HG03460 (cell line): ENCODE measurements around the gene AP1G1.

Experiments
- ATAC-seq: cut with Tn5 transposase; IDR thresholded peaks from one replicate; pipeline ENCODE4 v1.9.1; 2021; ENCODE audit not compliant: unreplicated experiment

Gene AP1G1

GRCh38 chr16:71758293-71758760, 50.3 kb downstream of the AP1G1 start:
- ATAC-seq = no peak

DNA sequence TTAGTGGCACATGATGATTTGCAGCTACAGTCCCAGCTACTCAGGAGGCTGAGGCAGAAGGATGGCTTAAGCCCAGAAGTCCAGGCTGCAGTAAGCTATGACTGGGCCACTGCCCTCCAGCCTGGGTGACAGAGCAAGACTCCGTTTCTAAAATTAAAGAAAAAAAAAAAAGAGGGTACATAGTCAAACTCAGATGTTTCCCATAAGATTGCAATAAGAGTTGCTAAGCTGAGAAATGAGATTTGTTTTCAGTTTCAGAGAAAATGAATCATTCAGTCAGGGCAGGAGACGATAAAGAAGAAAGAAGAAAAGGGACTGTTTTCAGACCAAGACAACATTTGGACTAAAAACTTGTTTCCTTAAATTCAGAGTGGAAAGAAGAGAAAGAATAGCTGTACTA, 54.0 kb downstream of the AP1G1 start:
- no peak for ATAC-seq

- no peak for ATAC-seq
Measured at GRCh38 chr16:71754108-71754507, 54.5 kb downstream of the AP1G1 start.

DNA sequence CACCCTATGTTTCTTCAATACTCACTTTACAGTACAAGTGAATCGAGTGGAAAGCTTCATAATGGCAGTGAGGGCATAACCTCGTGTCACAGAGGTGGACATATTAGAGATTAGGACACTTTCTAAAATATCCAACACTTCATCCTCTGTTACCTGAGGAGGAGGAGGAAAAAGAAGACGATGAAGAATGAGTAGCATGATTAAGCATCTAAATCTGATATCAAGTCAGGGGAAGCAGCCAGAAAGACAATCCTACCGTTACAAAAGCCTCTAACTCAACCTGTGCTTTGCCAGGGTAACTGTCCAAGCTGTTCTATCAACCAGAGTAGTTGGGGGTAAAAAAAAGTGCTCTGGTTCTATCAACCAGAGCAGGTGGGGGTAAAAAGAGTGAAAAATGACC, 60.4 kb downstream of the AP1G1 start:
- ATAC-seq = no peak

DNA sequence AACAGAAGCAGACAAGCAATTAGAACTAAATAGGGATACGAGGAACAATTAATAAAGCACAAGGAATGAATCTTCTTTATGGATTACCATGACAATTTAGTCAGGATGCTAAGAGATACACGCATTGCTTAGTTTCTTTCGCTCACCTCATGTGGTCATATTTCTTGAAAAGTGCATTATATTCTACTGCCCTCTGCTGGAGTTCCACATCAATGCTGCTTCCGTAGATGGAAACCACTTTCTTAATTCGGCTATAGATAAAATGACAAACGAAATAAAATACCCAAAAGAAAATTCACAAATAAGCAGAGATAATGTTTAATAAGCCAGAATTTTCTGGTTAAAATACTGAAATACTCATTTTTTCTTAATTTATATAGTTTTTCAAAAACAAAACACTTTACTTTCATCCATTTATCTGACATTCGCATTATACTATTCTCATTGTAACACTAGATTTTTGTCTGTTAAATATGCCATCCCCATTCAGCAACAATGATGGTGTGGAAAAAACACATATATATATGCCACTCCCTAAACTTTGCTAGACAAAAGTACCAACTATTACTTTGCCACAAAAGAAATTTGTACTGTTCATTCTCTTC, 62.1 kb downstream of the AP1G1 start:
- no peak for ATAC-seq

DNA sequence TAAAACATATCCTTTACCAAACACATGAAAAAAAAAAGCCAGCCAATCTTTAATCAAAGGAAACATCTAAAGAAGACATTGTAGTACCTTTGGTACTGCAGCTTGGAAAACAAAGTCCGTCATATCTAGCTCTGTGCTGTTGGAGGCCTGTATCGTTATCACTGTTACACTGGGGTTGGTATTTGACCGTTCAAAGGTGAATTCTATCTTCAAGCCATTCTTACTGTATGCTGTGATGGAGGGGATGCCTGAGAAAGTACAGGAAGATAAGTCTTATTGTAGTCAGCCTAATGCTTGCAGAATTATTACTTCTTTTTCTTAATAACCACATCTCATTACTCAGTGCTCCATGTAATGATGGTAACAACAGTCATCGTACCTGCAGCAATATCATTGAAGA, 69.8 kb downstream of the AP1G1 start:
- no peak for ATAC-seq

- ATAC-seq = no peak
Measured at GRCh38 chr16:71737501-71737900, 71.1 kb downstream of the AP1G1 start.

GRCh38 chr16:71734511-71734910, 74.1 kb downstream of the AP1G1 start:
- ATAC-seq = no peak

DNA sequence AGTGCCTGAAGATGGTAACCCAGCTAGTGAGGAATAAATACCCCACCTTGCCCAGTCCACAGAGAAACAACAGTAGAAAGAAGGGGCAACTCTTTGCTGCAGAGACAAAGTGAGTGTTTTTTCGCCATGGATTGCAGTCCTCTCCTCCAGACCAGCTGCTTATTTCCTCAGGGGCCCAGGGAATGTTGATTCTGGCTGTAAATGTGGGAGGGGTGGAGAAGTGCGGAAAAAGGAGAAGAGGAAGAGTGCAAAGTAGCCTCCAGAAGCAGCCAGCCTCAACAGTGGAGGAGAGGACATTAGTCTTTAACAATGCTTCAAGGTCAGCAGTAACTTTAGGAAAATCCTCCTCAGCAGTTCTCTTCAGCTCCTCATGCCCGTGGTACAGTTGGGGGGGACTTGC, 76.0 kb downstream of the AP1G1 start:
- ATAC-seq = no peak

- no peak for ATAC-seq
Measured at GRCh38 chr16:71727551-71728324, 80.9 kb downstream of the AP1G1 start.

DNA sequence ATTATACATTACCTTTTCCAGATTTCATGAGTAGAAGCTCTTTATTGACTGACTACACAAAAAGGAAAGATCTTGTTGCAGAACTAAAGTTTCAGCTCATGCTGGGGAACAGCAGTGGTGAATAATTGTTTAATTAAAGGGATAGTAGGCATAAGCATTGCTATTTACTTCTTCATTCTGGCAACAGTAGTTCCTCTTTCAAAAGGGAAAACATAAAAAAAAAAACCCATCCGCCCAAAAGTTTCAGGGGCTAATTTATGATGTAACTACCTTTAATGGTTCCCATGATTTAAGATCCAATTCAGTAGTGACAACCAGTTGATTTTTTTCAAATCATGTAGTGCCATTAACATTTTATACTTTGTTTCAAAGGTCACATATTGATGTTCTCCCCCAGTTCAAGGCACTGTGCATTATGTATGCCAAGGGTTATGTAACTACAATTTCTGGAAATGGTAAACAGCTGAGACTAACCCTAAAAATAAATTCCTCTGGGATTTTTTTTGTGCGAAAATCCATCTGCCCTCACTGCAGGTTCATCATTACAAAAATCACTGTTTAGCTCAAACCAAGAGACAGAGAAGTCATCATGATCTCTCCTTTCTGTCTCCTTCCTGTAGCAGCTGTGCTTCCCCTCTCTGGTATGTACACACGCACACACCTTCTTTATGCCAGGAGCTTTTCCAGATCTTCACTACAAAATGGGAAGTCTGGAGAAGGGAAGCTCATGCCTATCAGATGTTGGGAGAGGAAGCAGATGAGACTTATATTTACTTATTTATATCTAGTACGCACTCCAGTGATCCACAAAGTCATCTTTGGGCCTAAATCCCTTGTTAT, 81.9 kb downstream of the AP1G1 start:
- no peak for ATAC-seq

DNA sequence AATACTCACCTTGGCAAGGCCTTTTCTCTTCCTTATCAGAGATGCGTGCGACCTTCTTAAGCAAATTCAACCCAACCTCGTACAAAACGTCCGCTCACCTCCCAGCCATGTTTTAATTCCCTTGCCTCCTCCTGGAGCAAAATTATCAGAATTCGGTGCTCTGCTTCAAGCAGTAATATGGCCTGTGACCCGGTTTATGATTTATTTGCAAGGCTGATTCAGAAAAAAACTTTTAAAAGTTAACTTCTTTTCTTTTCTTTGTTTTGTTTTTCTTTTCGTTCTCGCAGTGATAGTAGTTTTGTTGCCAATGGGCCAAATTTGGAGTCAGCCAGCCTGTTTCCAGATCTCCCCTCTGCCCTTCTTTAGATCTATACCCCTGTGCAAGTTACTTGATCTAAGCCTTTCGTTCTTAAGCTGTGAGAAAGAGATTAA, 84.3 kb downstream of the AP1G1 start, which contains the start of gene PHLPP2:
PHLPP2 (minus strand) TSS at position 382 of the 432 bp plus-strand sequence. CDS start 9,906 bp downstream, outside the sequence.
- no peak for ATAC-seq

DNA sequence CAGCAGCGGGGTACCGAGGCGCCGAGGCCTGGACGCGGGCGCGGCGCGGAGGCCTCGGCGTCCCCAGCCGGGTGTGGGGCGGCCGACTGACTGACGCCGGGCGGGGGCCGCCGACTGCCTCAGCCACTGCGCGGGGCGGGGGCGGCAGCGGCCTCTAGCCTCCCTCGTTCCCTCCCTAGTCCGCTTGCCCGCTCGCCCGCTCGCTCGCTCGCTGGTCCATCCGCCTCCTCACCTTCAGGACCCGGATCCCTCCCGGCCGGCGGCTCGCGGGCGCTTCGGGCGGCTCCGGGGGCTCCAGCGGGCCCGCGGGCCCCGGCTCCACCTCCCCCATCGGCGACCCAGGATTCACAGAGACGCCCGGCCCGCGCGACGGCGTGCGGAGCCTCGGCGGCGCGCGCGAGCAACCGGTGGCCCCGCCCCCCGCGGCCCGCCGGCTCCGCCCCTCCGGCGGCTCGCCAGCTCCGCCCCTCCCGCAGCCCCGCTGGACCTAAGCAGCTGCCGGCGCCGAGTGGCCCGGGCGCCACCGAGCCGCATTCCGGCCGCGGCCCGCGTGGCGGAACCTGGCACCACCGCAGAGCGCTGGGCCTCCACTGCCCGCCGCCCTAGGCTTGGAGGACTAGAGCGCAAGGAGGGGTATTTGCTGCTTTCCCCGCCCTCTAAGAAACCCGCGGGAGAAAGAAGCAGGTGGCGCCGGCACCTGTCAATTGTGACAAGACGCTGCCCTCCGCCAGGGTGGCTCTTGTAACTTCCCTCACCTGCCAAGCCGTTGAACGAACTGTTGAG, 84.9 kb downstream of the AP1G1 start:
- peak; percentile 60 for ATAC-seq

DNA sequence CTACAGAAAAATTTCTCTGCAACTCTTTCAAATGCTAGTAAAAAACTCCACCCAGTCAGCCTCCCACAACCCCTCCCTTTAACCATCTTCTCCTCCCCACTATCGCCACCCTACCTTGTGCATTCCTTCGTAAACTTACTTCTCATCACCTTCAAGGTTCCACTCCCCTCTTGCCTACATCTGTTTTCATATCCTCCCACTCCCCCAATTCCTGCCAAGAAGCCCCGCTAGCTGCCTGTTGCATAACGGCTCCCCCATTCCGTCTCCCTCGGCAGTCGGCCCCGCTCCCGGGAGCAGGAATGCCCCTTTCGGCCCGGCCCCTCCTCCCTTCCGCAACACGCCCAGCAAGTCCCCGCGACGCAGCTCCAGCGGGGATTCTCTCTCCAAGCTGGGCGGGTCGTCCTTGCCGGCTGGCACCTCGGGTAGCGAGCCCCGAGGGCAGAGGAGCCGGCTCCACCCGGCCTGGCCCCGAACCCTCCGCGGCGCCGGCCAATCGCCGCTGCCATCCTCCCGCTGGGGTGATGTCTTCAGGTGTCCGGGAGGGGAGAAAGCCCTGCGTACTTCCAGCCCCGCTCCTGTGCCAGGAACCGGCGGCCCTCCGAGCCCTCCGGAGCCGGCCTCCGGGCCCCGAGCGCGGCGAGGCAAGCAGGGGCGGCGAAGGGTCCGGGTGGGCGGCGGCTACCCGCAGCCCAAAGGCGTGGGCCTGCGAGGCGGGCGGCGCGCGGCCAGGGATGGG, 85.7 kb downstream of the AP1G1 start:
- ATAC-seq = peak; percentile 34

- no peak for ATAC-seq
Measured at GRCh38 chr16:71721066-71721740, 87.4 kb downstream of the AP1G1 start.

GRCh38 chr16:71712501-71712900, 96.1 kb downstream of the AP1G1 start:
- ATAC-seq = no peak

GRCh38 chr16:71711789-71712188, 96.8 kb downstream of the AP1G1 start:
- no peak for ATAC-seq

DNA sequence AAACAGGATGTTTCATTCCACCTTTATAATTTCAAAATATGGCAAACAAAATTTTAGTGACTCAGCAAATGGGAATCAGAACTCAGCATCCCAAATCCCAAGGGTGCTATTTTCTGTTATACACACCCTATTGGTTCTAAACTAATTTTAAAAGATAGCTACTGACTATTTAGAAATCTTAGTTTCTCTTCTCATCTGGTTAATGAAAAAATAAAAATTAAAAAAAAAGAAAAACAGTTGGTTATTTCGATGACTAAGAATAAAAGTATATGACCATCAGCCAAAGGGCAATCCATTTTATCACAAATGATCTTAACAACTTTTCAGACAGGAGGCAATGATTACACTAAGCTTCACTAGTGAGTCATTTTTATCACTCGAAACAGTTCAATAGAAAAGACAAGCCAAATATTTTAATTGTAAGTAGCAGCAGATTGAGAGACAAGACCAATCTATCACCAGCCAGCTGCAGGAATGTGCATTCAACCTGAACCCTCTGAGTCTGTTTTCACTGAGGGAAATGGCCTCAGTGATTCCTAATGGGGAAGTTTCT, 99.3 kb downstream of the AP1G1 start:
- ATAC-seq = no peak

DNA sequence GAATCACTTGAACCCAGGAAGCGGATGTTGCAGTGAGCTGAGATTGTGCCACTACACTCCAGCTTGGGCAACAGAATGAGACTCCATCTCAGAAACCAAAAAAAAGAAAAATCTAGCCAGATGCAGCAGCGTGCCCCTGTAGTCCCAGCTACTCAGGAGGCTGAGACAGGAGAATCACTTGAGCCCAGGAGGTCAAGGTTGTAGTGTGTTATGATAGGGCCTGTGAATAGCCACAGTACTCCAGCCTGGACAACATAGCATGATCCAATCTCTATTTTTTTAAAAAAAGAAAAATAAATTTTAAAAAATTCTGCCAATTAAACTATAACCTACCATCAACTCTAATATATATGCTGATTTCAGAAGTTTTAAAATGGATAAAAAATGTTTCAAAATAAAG, 99.9 kb downstream of the AP1G1 start:
- no peak for ATAC-seq
